ENCODE results near the gene PHLDB2.

- TF ChIP-seq CTCF (IDR thresholded peaks at IDR 0.05) (no peak), POLR2A (IDR thresholded peaks at IDR 0.05) (no peak)
These were observed 64.7 kb downstream of the PHLDB2 start for GRCh38 chr3:111923806-111924205.

Measured in lower leg skin (tissue), 3 donors.